Rectal smooth muscle tissue (tissue), 1 donor: ENCODE results near the gene TTC9C.
"Not testable (repeated sequence)": the region's sequence is repeated elsewhere in the genome, so short reads cannot be mapped to it uniquely, and the experiment has no call there.

Experiments used
- H3K27ac ChIP-seq: one replicate; pipeline ENCODE4 v1.7.0; 2013; ENCODE audit warnings: low read depth, low read length, inconsistent platforms
- H3K27me3 ChIP-seq: one replicate; pipeline ENCODE4 v1.7.0; 2013; ENCODE audit warnings: low read length; ENCODE audit not compliant: control insufficient read depth, insufficient read depth
- H3K36me3 ChIP-seq: one replicate; pipeline ENCODE4 v1.7.0; 2013; ENCODE audit warnings: low read length; ENCODE audit not compliant: control insufficient read depth, insufficient read depth
- H3K4me1 ChIP-seq: one replicate; pipeline ENCODE4 v1.7.0; 2013; ENCODE audit warnings: low read length; ENCODE audit not compliant: control insufficient read depth, insufficient read depth
- H3K4me3 ChIP-seq: one replicate; pipeline ENCODE4 v1.7.0; 2013; ENCODE audit warnings: low read length
- H3K9ac ChIP-seq: one replicate; pipeline ENCODE4 v1.7.0; 2013; ENCODE audit warnings: low read length

TTC9C gene

GRCh38 chr11:62732830-62733229 is 4.5 kb downstream of the TTC9C start:
- no peak overlapping the region for H3K9ac ChIP-seq
- H3K36me3 ChIP-seq: peaks cover 9% of the 10 kb centered on the region
- no peak overlapping the region for H3K4me3 ChIP-seq
- H3K27me3 ChIP-seq: no peaks in the 10 kb centered on the region
- peaks cover 6% of the 10 kb centered on the region for H3K4me1 ChIP-seq
- H3K27ac ChIP-seq: no peak overlapping the region

DNA sequence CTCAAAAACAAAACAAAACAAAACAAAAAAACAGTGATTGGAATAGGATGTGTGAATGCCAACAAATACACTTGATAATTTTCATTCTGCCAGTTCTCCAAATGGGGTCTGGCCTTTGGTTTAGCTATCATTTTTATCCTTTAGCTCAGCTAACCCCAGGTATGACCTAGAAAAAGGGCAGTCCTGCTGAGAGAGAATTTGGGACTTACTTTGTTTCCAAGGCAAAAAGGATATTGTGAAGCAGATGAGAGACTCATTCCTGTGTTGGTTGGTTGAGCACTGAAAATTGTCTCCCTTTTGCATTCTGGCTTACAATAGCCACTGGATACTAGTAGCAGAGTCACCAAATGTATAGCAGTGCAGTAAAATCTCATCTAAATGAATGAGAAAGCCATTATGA is 8.9 kb downstream of the TTC9C start:
- Histone ChIP-seq H3K4me3 (no peak overlapping the region), H3K36me3 (peaks cover 8% of the 10 kb centered on the region), H3K27me3 (no peaks in the 10 kb centered on the region), H3K9ac (no peak overlapping the region), H3K27ac (no peak overlapping the region), H3K4me1 (no peaks in the 10 kb centered on the region)

GRCh38 chr11:62747475-62748160 is 19.3 kb downstream of the TTC9C start:
- H3K4me1 ChIP-seq: no peaks in the 10 kb centered on the region
- H3K27ac ChIP-seq: no peak overlapping the region
- H3K27me3 ChIP-seq: no peaks in the 10 kb centered on the region
- H3K9ac ChIP-seq: no peak overlapping the region
- H3K4me3 ChIP-seq: no peak overlapping the region
- peaks cover 3% of the 10 kb centered on the region for H3K36me3 ChIP-seq

GRCh38 chr11:62749931-62750330 is 21.6 kb downstream of the TTC9C start:
- not testable (repeated sequence) for H3K27me3 ChIP-seq, H3K36me3 ChIP-seq, H3K9ac ChIP-seq, H3K4me3 ChIP-seq, H3K4me1 ChIP-seq, H3K27ac ChIP-seq

GRCh38 chr11:62752177-62752785 is 24.0 kb downstream of the TTC9C start:
- peaks cover 8% of the 10 kb centered on the region for H3K4me1 ChIP-seq
- no peak overlapping the region for H3K9ac ChIP-seq
- H3K36me3 ChIP-seq: peaks cover 3% of the 10 kb centered on the region
- no peak overlapping the region for H3K4me3 ChIP-seq
- H3K27me3 ChIP-seq: no peaks in the 10 kb centered on the region
- H3K27ac ChIP-seq: no peak overlapping the region

DNA sequence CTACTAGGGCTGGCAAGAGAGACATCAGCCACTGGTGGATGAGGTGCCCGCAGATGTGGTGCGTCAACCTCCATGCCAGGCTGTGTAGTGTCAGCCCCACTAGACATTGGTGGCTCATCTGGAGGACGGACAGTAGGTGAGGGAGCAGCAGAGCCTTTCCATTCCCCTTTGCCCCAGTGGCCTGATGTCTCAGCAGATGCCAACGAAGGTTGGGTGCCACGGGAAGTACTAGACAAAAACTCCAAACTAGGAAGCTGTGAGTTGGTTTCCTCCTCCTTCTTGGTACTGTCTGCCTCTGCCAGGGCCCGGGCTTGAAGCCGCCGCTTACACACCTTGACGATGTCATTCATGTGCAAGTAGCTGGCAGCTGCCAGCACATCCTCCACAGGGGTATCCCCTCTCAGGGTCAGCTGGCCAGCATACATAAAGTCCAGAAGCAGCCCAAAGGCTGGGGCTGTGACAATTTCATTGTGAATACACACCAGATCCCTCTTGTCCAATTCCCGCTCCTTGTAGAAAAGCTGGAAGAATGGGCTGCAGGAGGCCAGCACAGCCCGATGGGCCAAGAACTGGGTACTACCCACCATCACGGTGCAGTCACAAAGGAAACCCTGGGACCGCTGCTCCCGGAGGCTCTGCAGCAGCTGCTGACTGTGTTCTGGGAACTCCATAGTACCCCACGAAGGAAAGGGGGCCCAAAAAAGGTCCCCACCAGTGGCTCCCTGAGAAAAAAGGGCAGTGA is 24.9 kb downstream of the TTC9C start:
- Histone ChIP-seq H3K4me1 (peaks cover 8% of the 10 kb centered on the region), H3K36me3 (peaks cover 3% of the 10 kb centered on the region), H3K27ac (peak overlapping the region; percentile 95), H3K9ac (peak overlapping the region; percentile 73), H3K27me3 (no peaks in the 10 kb centered on the region), H3K4me3 (peak overlapping the region; percentile 95)

DNA sequence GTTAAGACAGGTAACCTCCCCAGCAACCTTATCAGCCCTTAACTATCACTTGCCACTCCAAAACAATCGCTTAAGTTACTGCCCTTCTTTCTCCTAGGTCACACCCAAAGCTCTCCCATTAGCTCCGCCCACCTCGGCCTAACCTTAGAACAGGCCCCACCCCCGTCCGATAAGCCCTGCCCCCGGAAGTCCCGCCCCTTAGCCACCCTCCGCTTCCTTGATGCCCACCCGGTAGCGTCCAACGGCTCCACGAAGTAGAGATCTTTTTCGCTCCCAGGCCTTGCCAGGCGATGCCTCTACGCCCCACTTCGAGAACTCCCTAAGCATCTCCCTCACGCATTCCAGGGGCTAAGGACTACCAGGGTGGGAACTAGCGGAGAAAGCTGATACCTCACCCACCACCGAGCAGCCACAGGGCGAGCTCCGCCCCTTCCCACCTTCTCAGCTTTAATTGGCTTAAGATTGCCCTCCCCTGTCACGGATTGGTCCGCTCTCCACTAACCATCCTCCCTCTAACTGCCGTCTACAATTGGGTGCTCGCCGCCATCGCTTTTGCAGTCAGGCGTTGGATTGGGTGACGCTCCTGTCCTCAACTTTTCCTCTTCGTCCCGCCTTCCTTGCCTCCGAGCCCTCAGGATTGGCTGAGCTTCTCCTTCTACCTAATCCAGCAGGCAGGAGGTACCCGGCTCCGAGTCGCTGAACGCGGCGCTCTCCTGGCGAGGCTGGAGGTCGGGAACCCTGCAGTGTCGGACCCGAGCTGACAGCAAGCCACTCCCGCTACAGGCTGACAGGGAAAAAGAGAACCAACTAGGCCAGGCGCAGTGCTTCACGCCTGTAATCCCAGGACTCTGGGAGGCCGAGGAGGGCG is 25.7 kb downstream of the TTC9C start, which contains the start of gene ZBTB3:
ZBTB3 (minus strand) TSS at position 425 of the 868 bp plus-strand sequence. CDS start 496 bp downstream, outside the sequence.
- peaks cover 3% of the 10 kb centered on the region for H3K36me3 ChIP-seq
- H3K27ac ChIP-seq: peak within 1 kb of the TSS; percentile 95
- peak within 1 kb of the TSS; percentile 88 for H3K9ac ChIP-seq
- no peaks in the 10 kb centered on the region for H3K27me3 ChIP-seq
- H3K4me1 ChIP-seq: peaks cover 8% of the 10 kb centered on the region
- H3K4me3 ChIP-seq: peak within 1 kb of the TSS; percentile 95

DNA sequence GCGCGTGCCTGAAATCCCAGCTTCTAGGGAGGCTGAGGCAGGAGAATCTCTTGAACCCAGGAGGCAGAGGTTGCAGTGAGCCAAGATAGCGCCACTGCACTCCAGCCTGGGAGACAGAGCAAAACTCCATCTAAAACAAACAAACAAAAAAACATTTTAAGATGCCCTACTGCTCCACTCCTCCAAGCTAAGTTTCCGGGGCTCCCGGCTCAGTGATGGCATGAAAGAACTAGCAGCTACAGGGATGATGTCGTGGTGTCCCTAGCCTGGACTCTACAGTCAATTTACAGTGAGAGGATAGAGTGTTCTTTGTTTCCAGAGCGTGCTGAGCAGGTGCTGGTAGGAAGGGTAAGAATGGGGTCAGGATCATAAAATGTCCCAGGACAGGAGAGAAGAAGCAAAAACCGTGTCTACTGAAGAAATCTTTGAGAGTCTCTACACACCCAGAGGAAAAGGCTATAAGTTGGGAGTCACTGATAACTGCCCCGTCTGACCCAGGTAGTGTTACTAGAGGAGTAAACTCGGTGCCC is 26.9 kb downstream of the TTC9C start:
- no peak overlapping the region for H3K4me3 ChIP-seq
- peaks cover 3% of the 10 kb centered on the region for H3K36me3 ChIP-seq
- peaks cover 8% of the 10 kb centered on the region for H3K4me1 ChIP-seq
- no peaks in the 10 kb centered on the region for H3K27me3 ChIP-seq
- no peak overlapping the region for H3K27ac ChIP-seq
- H3K9ac ChIP-seq: no peak overlapping the region

DNA sequence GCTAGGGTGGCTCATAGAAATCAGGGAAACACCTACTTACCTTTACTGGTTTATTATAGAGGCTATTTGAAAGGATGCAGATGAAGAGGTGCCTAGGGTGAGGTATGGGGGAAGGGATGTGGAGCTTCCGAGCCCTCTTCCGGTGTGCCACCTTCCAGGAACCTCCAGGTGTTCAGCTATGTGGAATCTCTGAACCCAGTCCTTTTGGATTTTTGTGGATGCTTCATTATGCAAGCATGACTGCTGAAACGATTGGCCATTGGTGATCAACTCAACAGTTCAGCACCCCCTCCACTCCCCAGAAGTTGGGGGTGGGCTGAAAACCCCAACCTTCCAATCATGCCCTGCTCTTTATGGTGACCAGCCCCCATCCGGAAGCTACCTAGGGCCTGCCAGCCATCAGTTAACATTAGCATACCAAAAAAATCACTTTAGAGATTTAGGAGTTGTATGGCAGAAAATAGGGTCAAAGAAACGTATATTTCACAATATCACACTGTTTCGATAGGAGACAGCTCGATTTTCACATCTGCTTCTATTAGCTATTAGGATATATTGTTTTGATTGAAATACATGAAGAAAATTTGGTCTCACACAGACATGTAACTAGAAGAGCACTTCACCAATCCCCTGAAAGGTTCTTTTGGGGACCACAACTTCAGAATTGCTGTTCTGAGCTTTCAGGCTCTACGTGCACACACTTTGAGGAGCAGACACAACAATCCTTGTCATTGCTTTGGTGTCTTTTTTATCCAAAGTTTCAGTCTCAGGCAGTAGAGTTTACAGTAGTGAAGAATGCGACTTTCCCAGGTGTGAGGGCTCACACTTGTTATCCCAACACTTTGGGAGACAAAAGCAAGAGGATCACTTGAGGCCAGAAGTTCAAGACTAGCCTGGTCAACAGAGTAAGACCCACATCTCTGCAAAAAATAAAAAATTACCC is 29.8 kb downstream of the TTC9C start:
- no peaks in the 10 kb centered on the region for H3K27me3 ChIP-seq
- no peak overlapping the region for H3K4me3 ChIP-seq
- H3K9ac ChIP-seq: no peak overlapping the region
- peaks cover 3% of the 10 kb centered on the region for H3K36me3 ChIP-seq
- H3K27ac ChIP-seq: no peak overlapping the region
- H3K4me1 ChIP-seq: peaks cover 12% of the 10 kb centered on the region

GRCh38 chr11:62760867-62761227 is 32.6 kb downstream of the TTC9C start:
- not testable (repeated sequence) for H3K27me3 ChIP-seq, H3K36me3 ChIP-seq, H3K4me3 ChIP-seq, H3K4me1 ChIP-seq, H3K9ac ChIP-seq, H3K27ac ChIP-seq

- Histone ChIP-seq H3K4me1 (peaks cover 18% of the 10 kb centered on the region), H3K36me3 (peaks cover 12% of the 10 kb centered on the region), H3K9ac (peak overlapping the region; percentile 42), H3K27ac (peak overlapping the region; percentile 96), H3K4me3 (peak overlapping the region; percentile 87), H3K27me3 (no peaks in the 10 kb centered on the region)
Observed at GRCh38 chr11:62770778-62771143, 42.5 kb downstream of the TTC9C start.
